SKM-1 treated with dmso at 0.1 percent for 144 hours (cell line): ENCODE data around the gene NPAS3.

Source experiments
- DNase-seq: peaks from one replicate; lab custom pipeline; 2025; ENCODE audit not compliant: unreplicated experiment; lab: John Stamatoyannopoulos, UW

NPAS3 gene

DNA sequence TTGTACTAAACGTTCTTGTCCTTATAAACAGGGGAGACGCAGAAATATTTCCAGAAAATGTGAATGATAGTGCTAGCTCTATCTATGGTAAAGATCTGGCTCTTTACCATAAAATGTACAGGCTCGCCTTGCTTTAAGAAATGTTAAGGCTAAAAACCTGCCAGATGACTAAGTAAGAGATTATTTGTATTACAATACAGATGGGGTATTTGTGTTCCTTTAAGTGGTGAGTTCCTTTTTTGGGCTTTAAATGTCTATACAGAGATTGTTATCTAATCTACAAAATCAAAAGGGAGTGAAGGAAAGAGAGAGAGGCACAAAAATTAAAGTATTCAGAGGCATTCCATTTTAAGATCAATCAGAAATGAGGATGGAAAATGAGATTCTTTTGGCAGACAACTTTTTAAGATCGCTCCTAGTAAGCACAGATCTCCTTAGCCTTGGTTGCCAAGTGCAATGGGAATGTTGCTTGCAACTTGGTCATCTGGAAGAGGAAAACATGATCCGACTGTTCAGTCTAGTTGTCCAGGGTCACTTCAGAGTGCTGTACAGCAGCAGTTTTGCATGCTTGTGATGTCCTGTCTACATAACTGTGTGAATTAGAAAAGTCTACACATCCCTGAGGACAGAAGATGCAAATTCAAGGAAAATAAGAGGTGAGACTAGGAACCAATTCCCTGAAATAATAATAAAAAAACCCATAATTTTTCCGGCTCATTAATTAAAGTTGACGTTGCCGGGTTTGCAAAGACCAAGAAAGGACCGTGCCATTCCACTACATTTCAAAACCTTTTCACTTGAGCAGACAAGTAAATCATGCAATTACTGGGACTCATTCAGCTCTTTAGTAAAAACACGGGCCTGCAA, 631.4 kb downstream of the NPAS3 start:
- DNase-seq, result no peak

DNA sequence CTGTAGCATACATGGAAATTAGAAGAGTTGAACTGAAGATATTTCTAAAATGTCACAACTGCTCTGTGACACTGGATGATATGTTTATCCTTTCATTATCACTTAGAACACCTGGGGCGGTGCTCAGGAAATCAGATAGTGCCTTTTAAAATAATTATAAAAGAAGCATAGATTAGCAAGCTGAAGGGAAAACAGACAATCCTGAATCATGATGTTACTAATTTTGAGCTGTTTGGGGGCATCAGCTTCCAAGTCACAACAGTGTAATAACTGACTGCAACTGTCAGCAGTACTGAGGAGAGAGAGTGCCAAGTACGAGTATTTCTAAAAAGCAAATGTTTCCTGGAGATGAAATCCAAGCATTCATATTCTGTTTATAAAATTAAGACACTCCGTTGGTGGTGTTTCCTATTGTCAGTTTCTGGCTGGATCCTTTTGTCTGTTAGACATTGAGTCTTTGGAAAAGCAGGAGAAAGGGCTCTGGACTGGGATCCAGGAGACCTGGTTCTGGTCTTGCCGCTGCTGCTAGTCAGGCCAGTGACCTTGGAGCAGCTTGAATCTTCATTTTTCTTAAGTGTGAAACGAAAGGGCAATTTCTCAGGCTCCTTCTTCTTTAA, 632.1 kb downstream of the NPAS3 start:
- no peak for DNase-seq

DNA sequence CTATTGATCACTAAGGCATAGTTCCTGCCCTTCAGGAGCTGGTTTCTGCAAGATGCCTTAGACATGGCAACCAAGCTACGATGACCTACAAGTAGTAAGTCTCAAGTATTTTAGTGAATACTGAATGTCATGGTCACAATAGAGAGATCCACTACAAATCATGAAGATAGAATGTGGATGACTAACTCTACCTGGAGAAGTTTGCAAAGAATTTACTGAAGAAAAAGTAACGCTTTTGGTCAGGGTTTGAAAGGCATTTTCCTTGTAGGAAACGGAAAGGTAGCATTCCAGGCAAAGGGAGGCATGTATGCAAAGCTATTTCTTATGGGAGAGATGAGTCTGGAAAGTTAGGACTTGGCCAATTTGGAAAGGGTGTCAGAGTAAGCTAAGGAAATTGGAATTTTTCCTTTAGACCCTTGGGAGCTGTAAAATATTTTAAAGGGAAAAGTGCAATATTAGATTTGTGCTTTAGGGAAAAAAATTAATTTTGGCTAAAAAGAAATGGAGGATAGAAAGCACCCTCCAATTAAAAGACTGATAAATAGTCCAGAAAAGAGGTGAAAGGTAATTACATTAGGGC, 634.7 kb downstream of the NPAS3 start:
- no peak for DNase-seq

DNA sequence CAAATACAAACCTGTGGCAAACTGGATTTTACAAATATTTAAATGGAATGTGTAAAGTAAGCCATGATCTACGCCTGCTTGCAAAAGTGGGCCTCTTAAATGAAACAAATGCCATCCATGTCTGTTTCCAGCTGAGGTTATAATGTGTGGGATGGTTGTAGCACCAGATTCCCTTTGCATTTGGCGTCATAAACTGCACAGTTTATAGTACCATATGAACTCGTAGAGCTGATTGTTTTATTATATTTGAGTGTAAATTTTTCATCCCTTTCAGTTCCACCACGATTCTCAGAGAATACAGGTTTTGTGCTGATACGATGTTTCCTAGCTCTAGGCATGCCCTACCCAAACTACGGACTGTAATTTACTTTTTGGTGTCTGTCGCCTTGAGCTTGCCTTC, 637.3 kb downstream of the NPAS3 start:
- no peak for DNase-seq

DNA sequence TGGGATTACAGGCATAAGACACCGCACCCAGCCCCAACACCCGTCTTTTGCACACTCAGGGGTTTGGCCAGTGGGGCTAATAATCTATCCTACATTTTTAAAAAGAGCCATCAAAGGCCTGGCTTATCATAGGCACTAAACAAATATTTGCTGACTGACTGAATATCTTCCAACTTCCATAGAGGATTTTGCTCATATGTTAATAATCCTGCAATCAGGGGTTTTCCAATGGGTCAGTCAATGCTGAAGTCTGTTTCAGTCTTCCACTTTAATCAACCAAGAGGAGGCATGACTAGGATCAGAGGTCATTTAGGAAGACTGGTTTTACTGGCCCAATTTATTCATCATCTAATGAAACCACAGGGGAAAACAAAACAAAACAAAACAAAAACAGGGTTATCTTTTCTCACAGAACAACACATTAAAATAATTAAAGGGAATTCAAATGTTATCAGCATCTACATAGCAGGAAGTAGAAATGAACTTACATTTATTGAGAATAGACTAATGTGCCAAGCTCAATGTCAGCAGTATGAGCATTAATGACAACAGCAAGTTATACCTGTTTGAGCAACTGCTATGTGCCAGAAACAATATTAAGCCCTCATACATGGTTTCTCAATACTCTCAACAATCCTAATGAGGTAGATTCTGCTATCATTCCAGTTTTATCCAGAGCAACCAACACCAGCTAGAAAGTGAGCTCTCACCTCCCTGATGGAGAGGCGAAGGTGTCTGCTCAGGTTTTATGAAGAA, 640.0 kb downstream of the NPAS3 start:
- no peak for DNase-seq

DNA sequence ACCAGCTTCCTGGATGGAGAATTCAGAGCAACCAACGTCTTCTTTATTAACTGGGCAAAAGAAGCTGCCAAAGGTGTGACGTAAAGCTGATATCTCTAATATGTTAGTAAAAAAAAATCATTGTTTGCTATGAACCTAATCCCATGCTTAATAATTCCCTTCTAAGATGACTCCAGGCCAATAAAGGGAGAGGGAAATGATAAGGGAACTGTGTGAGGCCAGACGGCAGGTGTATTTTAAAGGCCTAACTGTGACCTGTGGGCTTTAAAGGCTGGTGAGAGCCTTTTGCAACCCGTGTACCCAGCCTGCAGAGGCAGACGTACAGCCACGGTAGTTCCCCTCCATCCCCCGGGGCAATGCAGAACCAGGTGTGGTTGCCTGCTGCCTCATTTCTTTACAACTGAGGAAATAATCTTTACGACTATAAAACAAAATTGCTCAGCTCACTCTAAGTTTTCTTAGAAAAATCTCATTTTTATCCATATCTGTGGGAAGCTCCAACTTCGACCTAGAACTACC, 641.6 kb downstream of the NPAS3 start:
- DNase-seq, result no peak

DNA sequence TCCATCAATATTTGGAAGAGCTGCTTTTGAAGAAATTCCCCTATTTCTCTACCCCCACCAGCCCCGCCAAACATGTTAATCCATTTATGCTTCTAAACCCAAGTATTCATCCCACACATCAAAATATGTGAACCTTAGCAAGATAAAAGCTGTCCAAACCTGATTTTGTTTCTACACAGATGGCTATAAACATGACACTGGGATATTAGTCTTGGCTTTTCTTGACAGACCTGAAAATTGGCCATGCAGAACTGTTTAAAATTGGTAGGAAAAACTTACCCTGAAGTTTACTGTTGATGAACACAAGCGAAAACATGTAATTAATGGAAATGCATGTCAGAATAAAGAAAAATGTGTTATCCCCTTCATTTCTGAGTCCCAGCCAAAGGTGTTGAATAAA, 642.2 kb downstream of the NPAS3 start:
- no peak for DNase-seq

DNA sequence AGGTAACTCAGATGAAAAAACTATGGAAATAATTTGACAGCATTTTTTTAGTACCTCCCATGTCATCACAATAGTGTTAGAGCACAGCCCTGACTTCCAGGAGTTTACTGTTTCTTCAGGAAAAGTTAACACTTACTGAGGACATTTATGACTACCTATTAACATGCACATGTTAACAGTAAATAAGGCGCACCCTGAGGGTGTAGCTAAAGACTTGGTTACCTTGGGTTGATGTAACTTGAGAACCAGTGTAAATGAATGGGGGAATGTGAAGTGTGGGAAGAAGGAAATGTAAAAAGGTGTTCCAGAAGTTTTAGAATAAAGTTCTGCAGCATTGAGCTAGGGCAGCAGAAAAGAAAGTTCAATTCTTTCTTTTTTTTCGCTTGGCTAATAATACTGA, 646.0 kb downstream of the NPAS3 start:
- DNase-seq, result no peak

DNA sequence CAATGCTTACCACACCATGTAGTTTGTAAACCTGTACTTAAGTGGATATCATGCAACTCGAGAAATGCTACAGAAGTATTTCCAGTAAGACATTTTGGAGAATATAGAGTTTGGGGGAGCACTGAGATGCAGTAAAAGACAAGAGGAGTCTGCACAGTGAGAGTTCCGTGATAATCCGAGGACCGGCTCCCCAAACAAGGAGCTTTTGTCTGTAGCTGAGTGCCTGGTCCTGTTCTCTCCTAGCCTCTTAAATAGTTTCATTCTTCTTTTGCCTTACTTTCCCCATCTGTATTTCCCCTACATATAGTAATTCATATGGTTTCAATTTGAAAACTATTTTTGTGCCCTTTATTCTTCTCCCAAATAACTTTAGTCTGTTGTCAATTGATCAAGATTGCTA, 648.1 kb downstream of the NPAS3 start:
- no peak for DNase-seq

DNA sequence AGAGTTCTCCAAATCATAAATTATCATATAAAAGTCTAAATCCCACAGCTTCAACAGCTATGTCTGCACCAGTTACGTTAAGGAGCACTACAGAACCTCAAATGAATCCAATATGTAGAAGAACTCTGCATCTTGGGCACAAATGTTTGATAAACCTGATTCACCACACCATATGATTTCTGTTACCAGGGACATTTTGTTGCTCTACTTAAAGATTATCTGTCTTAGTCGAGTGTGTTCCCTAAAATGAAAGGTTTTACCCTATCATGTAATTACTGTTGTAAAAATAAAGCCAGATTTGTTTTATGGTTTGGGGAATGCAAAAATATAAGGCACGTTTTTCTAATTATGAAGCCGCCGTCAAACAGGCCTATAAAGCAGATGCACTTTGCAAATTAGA, 649.1 kb downstream of the NPAS3 start:
- no peak for DNase-seq

DNA sequence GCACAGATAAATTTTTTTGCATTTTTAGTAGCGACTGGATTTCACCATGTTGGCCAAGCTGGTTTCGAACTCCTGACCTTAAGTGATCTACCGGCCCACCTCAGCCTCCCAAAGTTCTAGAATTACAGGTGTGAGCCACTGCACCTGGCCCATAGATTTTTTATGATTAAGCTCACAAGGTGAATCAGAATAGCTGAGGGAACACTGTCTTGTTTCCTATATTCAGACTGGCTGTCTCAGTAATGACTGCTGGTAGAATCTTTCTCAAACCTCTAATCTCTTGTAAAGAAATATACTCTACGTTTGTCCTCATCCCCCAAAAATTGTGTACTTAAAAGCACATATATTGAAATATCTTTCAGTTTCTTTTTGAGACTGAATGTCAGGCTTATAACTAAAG, 650.1 kb downstream of the NPAS3 start:
- no peak for DNase-seq

DNA sequence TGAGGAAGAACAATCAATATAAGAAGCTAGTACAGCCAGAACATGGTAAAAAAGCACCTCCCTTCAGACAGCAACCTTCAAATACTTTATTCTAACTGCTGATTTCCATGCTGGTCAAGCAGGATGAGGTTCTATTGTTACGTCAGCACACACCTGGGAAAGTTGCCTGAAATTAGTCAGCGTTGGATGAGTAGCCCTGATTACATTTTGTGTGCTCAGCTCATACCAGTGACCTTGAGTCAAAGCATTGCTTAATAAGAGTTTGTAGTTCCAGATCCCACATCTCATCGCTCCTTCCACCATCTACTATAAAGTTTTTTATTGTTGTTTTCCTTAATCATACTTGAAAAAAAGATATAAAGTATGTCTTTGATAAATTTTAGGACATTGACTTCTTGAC, 650.7 kb downstream of the NPAS3 start:
- no peak for DNase-seq

DNA sequence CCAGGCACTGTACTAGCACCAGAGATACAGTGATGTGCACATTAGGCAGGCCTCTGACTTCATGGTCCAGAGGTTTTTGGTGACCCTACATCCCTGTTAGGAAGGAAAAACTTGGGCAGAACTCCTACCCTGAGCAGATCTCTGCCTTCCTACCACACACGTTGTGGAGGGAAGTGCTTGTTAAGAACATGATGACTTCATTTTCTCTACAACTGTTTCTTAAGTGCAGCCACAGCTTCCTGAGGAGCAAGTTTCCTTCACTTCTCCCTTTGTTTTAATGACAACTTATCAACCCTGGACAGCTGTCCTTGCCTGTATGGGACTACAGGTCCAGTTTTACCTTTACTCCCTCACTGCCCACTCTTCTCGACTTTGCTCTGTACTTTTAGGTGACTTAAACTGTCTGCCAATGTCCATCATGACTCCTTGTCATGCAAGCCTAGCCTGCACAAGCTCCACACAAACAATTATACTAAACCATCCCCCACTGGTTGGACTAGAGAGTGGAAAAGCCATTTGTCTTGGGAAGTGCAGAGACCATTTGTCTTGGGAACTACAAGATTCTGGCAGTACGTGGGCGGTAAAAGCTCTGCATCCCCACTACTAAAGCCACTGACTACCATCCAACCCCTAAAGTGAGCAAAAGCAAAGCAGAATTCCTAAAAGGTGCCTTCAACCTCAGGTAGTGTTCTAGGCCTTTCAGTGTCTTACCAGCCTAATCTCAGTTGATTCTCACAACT, 652.4 kb downstream of the NPAS3 start:
- no peak for DNase-seq

DNA sequence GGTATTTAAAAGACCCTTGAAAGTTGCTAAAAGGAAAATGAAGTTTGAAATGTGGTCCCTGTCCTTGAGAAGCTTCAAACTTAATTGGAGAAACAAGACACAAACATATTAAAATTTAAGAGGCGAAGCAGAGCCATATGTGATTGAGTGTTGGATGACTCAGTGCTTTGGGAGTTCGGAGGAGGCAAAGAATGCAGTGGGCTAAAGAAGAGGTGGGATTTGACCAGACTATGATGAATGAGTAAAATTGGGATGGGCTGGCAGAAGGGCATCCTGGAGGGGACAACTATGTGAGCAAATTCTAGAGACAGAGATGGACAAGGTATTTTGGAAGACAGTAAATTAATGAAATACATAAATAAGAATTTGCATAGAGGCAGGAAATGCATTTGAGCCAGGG, 653.6 kb downstream of the NPAS3 start:
- DNase-seq, result no peak

DNA sequence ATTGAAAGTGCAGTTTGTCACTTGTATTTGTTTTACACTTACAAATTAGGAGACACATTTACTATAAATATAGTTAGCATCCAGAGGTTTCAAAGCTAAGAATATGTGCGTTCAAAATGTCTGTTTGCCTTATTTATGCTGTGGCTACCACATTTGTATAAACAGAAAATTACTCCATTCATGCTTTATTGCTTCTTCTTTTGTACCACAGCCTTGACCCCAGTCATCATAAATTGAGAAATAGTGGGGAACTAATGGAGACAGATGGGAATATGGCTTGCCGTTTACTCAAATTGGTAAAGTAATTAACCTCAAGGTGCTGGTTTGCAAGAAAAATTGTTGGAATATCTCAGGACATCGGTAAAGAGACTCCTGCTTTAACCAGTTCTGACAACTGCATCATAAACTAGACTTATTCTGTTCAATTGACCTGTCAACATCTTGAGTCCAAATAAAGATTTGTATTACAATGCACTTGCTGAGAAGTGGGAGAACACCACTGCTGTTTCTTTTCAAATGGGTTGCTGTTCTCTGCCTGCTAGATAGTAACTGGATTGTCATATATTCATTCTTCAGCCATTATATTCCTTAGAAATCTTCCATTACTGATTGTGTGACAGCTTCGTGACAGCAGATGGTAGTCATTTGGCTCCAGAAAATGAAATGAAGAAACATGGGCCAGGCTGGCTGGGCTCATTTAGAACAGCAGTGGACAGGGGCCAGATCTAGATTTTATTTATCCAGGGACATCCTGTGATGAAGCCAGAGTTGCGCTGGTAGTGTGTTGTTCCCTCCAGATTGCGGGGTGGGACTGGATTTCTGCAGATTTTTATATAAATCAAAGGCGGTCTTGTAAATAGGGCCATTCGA, 657.8 kb downstream of the NPAS3 start:
- DNase-seq, result no peak

DNA sequence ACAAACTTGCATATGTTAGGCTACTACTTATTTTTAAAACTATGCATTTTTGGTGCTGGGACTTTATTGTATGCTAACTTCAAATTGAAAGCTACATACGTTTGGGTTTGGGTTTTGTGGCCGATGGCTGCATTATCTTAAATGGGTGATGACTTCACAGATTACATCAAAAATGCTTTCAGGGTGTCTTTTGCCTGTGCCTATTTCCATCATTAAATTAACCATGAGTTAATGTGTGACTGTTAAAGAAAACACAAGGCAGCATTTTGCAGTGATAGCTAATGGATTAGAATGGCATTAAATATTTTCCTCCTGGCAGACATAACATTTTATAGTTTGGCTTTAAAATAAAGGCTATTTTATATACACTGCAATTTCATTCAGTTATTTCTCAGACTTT, 659.9 kb downstream of the NPAS3 start:
- DNase-seq, result no peak

DNA sequence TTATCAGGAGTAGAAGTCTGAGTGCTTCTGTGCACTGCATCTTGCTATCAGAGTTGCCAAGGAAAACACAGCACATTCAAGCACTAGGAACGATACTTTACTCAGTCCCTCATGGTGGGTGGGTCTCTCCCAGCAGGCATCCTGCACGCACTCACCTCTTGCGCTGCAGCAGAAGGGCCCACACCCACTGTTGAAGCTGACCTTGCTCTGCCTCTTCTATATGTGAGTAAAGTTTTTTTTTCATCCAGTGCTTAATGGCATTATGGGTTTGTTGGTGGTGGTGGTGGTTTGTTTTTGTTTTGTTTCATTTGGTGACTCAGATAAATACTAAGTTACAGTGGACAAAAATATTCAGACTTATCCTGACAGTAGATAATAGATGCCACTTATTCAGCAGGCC, 663.7 kb downstream of the NPAS3 start:
- no peak for DNase-seq

DNA sequence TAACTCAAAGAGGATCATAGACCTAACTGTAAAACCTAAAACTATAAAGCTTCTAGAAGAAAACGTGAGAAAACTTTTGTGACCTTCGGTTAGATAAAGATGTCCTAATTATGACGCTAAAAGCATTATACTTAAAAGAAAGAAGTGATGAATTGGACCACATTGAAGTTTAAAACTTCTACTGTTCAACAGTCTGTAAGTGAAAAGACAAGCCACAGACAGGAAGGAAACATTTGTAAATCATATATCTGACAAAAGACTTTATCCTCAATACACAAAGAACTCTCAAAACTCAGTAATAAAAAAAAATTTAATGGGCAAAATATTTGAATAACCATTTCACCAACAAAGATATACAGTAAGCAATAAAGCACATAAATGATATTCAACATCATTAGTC, 667.9 kb downstream of the NPAS3 start:
- no peak for DNase-seq

DNA sequence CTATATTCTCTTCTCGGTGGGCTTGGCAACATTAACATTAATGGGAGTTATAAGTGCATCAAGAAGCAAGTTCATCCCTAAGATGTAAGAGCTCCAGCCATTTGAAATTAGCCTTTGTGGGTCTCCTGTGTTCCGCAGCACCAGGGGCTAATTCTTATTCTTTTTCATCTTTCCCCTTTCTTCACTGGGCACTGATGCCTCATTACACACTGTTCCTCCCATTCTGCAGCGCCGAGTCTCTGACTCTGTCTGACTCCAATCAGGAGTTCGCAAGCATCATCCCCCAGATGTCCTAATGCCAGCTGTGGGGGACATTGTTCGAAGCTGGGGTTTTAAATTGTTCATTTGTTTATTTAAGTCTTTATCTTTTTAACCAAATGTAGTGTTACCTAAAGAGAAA, 670.9 kb downstream of the NPAS3 start:
- no peak for DNase-seq

DNA sequence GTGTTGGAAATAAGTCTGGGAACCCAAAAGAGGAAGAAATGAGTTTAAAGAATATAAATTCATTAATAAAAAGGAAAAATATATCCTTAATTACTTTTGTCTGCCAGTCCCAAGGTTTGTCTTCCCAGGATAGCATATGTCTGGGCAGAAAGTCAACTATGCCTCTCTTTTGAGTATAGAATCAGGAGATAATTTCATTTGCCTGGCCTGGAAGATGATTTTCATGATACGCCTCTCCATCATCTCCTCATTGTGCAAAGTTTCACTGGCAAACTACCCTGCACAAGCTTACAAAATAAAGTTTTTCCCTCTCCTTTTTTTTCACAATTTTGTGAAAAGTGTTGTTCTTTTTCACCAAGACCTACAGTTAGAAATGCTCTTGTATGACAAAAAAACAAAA, 671.4 kb downstream of the NPAS3 start:
- no peak for DNase-seq
